ENCODE data around the gene CCDC85A.

- TF ChIP-seq SUZ12 (IDR thresholded peaks at IDR 0.05; ENCODE audit: extremely low read depth, insufficient read depth, insufficient read length) (no peak), YY1 (IDR thresholded peaks at IDR 0.05; ENCODE audit: insufficient read depth, insufficient read length) (no peak), ZNF274 (IDR thresholded peaks at IDR 0.05; ENCODE audit: low read depth, low read length) (no peak)
Observed at GRCh38 chr2:56372071-56372656, 188.4 kb downstream of the CCDC85A start.

Data from NT2/D1 (cell line).